HCT116 (cell line): ENCODE measurements around the gene POLA1. TPM values are rescaled to one million over a fixed set of nuclear protein-coding genes. Genes with fewer than 3 reads are reported as not detected.

Experiments used
- ATAC-seq: fragments of 200-7000 bp; cut with Tn5 transposase; 2 replicates; pipeline ENCODE4 v1.9.1; 2020; ENCODE audit warnings: mild to moderate bottlenecking, moderate library complexity
- BruUV-seq: library from RNA; stranded (reverse); fragments of 400-500 nt; replicated peaks from 2 replicates; lab custom pipeline; 2021; lab: Mats Ljungman, UMichigan
- CTCF ChIA-PET: fragments of 300-600 bp; sonication (Branson Sonifier 250); formaldehyde crosslinking; loops from one replicate; lab custom pipeline; 2021; ENCODE audit warnings: antibody characterized with exemption; lab: Charles Lee
- POLR2A ChIA-PET: fragments of 300-600, 350-600 bp; sonication (Branson Sonifier 250); formaldehyde crosslinking; loops from one replicate; lab custom pipeline; 2021; ENCODE audit warnings: antibody characterized with exemption; lab: Charles Lee
- RAD21 ChIA-PET, 2 experiments: fragments of 300-600 bp; sonication (Branson Sonifier 250); formaldehyde crosslinking; loops; one replicate each; lab custom pipeline; 2023; ENCODE audit warnings: low total read pairs in 2 of 2; ENCODE audit not compliant: uncharacterized antibody in 2 of 2, unreplicated experiment in 2 of 2, low non-redundant PET in 1 of 2; lab: Charles Lee
- DNase-seq: peaks from one replicate; pipeline ENCODE4 v3.0.0-alpha.2; 2010; ENCODE audit warnings: low read depth, low spot score
- H2AFZ ChIP-seq: fragments of 200-600 bp; shearing (Covaris generic), sonication (generic); 2 replicates; pipeline ENCODE4 v1.6.1; 2017; ENCODE audit warnings: low read depth, mixed run types, mixed read lengths, antibody characterized with exemption, low read length; ENCODE audit not compliant: poor library complexity, severe bottlenecking
- H3K27ac ChIP-seq: 2 replicates; pipeline ENCODE4 v1.5.1; 2012; ENCODE audit warnings: low read depth, low read length
- H3K27me3 ChIP-seq: fragments of 200-600 bp; sonication (generic); 2 replicates; pipeline ENCODE4 v1.6.1; 2016; ENCODE audit warnings: mixed run types, low read length, mixed read lengths; ENCODE audit not compliant: insufficient read depth
- H3K36me3 ChIP-seq, 2 experiments: fragments of 200-500 bp in 1 of 2; fragments of 200-600 bp in 1 of 2; sonication (Bioruptor generic) in 1 of 2; sonication (generic) in 1 of 2; 2 replicates each; pipeline versions ENCODE4 v1.5.1 to v1.6.1; 2014 to 2016; ENCODE audit warnings: low read length in 2 of 2, inconsistent platforms in 1 of 2, mixed read lengths in 1 of 2, mixed run types in 1 of 2; ENCODE audit not compliant: insufficient read depth in 2 of 2, control insufficient read depth in 1 of 2
- H3K4me1 ChIP-seq, 2 experiments: fragments of 200-600 bp in 1 of 2; sonication (generic) in 1 of 2; 2 replicates each; pipeline versions ENCODE4 v1.5.1 to v1.6.1; 2012 to 2017; ENCODE audit warnings: low read length in 2 of 2, inconsistent platforms in 1 of 2, mild to moderate bottlenecking in 1 of 2, mixed read lengths in 1 of 2, mixed run types in 1 of 2, moderate library complexity in 1 of 2; ENCODE audit not compliant: insufficient read depth in 2 of 2, control insufficient read depth in 1 of 2
- H3K4me2 ChIP-seq: fragments of 200-600 bp; sonication (generic); 2 replicates; pipeline ENCODE4 v1.6.1; 2017; ENCODE audit warnings: mixed run types, low read length, mixed read lengths
- H3K4me3 ChIP-seq, 2 experiments: fragments of 200-600 bp in 1 of 2; sonication (generic) in 1 of 2; replicated peaks in 1 of 2; 2 replicates each; pipeline ENCODE4 v1.5.1; 2011 to 2016; ENCODE audit warnings: low read length in 2 of 2, control low read depth in 1 of 2, low read depth in 1 of 2, mild to moderate bottlenecking in 1 of 2, mixed read lengths in 1 of 2, mixed run types in 1 of 2
- H3K79me2 ChIP-seq: fragments of 200-600 bp; sonication (generic); 2 replicates; pipeline ENCODE4 v1.6.1; 2017; ENCODE audit warnings: mild to moderate bottlenecking, mixed run types, low read length, moderate library complexity, mixed read lengths; ENCODE audit not compliant: insufficient read depth
- H3K9ac ChIP-seq: fragments of 200-600 bp; sonication (generic); 2 replicates; pipeline ENCODE4 v1.6.1; 2016; ENCODE audit warnings: low read length, mixed read lengths
- H3K9me2 ChIP-seq: fragments of 200-600 bp; sonication (generic), shearing (Covaris generic); 2 replicates; pipeline ENCODE4 v1.6.1; 2017; ENCODE audit warnings: mixed run types, mild to moderate bottlenecking, moderate library complexity; ENCODE audit not compliant: insufficient read depth
- H3K9me3 ChIP-seq, 2 experiments: fragments of 200-500 bp in 1 of 2; fragments of 200-600 bp in 1 of 2; sonication (Bioruptor generic) in 1 of 2; sonication (generic) in 1 of 2; 2 replicates each; pipeline ENCODE4 v1.6.1; 2014 to 2017; ENCODE audit warnings: low read length in 2 of 2, mixed read lengths in 2 of 2, inconsistent platforms in 1 of 2, low read depth in 1 of 2, mild to moderate bottlenecking in 1 of 2, mixed run types in 1 of 2, moderate library complexity in 1 of 2; ENCODE audit not compliant: control insufficient read depth in 1 of 2, insufficient read depth in 1 of 2
- H4K20me1 ChIP-seq: fragments of 200-600 bp; sonication (generic), shearing (Covaris generic); 2 replicates; pipeline ENCODE4 v1.6.1; 2017; ENCODE audit warnings: mixed run types, mild to moderate bottlenecking, moderate library complexity; ENCODE audit not compliant: insufficient read depth
- EGR1 ChIP-seq: IDR thresholded peaks from 2 replicates; pipeline ENCODE4 v1.6.1; 2012; ENCODE audit warnings: low read depth
- EZH2 ChIP-seq: fragments of 200-600 bp; sonication (generic); IDR thresholded peaks from 2 replicates; pipeline ENCODE4 v1.6.1; 2017; ENCODE audit warnings: antibody characterized with exemption, mixed run types
- RAD21 ChIP-seq: IDR thresholded peaks from 2 replicates; pipeline ENCODE4 v1.6.1; 2012; ENCODE audit warnings: low read depth, mild to moderate bottlenecking
- SIN3A ChIP-seq: IDR thresholded peaks from 2 replicates; pipeline ENCODE4 v1.6.1; 2012; ENCODE audit warnings: low read depth
- SP1 ChIP-seq: IDR thresholded peaks from 2 replicates; pipeline ENCODE4 v1.6.1; 2012; ENCODE audit warnings: low read depth
- ZBTB33 ChIP-seq: IDR thresholded peaks from 2 replicates; pipeline ENCODE4 v1.6.1; 2011; ENCODE audit warnings: mild to moderate bottlenecking, low read length, moderate library complexity; ENCODE audit not compliant: insufficient replicate concordance; ENCODE audit errors: extremely low read depth
- intact Hi-C: fragments of 100-400 bp; cut with micrococcal nuclease; formaldehyde crosslinking; loops from 2 replicates; pipeline ENCODE4 v1.10.0; 2022
- total RNA-seq: library from RNA; stranded (reverse); gene quantifications from one replicate; pipeline ENCODE4 v1.2.1, GENCODE V29; 2021; ENCODE audit not compliant: unreplicated experiment
- TF ChIP-seq, protein P1 (sequence below): IDR thresholded peaks from 2 replicates; pipeline ENCODE4 v1.6.1; 2012; ENCODE audit warnings: low read depth

POLA1 gene
- total RNA-seq, 1 experiment from 2014 or later, result 27.0 TPM

GRCh38 chrX:24981030-24981429 lies 287.3 kb downstream of the POLA1 start:
- no peak overlapping the region for H3K27ac ChIP-seq
- ATAC-seq (no peak), DNase-seq (no peak)
- H3K27me3 ChIP-seq, result no peaks in the 10 kb centered on the region
- H3K9ac ChIP-seq, result no peak overlapping the region
- no peak overlapping the region for H2AFZ ChIP-seq
- TF ChIP-seq, protein P1, sequence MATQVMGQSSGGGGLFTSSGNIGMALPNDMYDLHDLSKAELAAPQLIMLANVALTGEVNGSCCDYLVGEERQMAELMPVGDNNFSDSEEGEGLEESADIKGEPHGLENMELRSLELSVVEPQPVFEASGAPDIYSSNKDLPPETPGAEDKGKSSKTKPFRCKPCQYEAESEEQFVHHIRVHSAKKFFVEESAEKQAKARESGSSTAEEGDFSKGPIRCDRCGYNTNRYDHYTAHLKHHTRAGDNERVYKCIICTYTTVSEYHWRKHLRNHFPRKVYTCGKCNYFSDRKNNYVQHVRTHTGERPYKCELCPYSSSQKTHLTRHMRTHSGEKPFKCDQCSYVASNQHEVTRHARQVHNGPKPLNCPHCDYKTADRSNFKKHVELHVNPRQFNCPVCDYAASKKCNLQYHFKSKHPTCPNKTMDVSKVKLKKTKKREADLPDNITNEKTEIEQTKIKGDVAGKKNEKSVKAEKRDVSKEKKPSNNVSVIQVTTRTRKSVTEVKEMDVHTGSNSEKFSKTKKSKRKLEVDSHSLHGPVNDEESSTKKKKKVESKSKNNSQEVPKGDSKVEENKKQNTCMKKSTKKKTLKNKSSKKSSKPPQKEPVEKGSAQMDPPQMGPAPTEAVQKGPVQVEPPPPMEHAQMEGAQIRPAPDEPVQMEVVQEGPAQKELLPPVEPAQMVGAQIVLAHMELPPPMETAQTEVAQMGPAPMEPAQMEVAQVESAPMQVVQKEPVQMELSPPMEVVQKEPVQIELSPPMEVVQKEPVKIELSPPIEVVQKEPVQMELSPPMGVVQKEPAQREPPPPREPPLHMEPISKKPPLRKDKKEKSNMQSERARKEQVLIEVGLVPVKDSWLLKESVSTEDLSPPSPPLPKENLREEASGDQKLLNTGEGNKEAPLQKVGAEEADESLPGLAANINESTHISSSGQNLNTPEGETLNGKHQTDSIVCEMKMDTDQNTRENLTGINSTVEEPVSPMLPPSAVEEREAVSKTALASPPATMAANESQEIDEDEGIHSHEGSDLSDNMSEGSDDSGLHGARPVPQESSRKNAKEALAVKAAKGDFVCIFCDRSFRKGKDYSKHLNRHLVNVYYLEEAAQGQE, result no peak
- no peak for TF ChIP-seq ZBTB33
- no peak for TF ChIP-seq RAD21
- TF ChIP-seq EZH2, result no peak
- TF ChIP-seq EGR1, result no peak
- TF ChIP-seq SIN3A, result no peak
- TF ChIP-seq SP1, result no peak
- H3K4me3 ChIP-seq, result no peak overlapping the region
- H3K79me2 ChIP-seq, result no peaks in the 10 kb centered on the region
- RAD21 ChIA-PET, result no interaction called here
- no peaks in the 10 kb centered on the region for H3K9me3 ChIP-seq
- intact Hi-C loops, result no loop called here
- H3K9me2 ChIP-seq, result no peaks in the 10 kb centered on the region
- no peak overlapping the region for H3K4me2 ChIP-seq
- no peaks in the 10 kb centered on the region for H4K20me1 ChIP-seq
- POLR2A ChIA-PET, result no interaction called here
- no TSS peak for BruUV-seq
- no peaks in the 10 kb centered on the region for H3K36me3 ChIP-seq
- no peaks in the 10 kb centered on the region for H3K4me1 ChIP-seq
- CTCF ChIA-PET, result no interaction called here
